HG02588 (cell line): Measurements from ENCODE around the gene RUNX1.
"Not testable (repeated sequence)": the region's sequence is repeated elsewhere in the genome, so short reads cannot be mapped to it uniquely, and the experiment has no call there.

ENCODE experiments used
- ATAC-seq: cut with Tn5 transposase; IDR thresholded peaks from one replicate; pipeline ENCODE4 v1.9.1; 2021; ENCODE audit warnings: mild to moderate bottlenecking, moderate library complexity; ENCODE audit not compliant: unreplicated experiment

The RUNX1 gene

GRCh38 chr21:34813266-34813894, 235.7 kb downstream of the RUNX1 start:
- no peak for ATAC-seq

DNA sequence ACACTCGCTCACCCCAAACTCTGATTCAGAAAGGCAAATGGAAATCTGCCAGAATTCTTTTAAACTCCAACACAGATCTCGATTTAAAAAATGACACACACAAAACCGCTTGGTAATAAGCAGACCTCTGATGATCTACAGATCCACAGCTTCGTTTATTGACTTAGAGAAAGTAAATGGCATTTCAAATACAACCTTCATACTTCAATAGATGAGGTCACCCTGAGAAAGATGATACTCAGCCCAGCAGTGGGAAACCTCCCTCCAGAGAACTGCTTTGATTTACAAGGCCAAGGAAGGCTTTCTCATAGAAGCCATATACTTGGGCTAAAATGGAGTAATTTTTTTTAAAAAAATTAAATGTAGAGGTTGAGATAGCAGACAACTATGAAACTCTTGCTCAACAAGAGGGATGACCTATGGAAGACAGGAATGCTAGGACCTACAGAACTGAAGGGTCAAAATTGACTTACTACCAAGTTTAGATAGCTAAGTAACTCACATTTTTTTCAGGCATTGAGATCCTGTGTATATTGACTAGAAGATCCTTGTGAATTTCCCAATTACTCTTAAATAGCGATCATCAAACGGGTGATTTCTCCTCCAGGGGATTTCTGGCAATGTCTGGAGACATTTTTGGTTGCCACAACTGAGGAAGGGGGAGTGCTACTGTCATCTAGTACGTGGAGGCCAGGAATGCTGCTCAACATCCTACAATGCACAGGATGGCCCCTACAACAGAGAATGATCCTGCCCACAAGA, 236.4 kb downstream of the RUNX1 start:
- no peak for ATAC-seq

DNA sequence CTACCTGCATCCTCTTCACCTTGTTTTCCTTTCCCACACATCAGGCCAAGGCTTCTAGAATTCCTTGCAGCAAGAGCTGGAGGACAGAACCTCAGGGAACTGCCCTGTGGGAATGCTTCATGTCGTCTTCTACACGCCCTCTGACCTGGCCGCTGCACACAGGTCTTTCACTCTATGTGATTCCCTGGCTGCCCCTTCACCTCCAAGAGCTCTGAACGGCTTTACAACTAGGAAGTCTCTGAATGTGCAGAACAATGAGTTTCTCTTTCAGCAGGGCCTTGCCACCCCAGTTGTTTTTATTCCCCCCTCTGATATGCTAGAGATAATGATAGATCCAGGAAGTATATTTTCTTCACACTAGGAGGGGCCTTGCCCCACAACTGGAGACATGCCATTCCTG, 237.7 kb downstream of the RUNX1 start:
- ATAC-seq, result no peak

- ATAC-seq, result no peak
These were observed 238.3 kb downstream of the RUNX1 start for GRCh38 chr21:34810786-34811185.

DNA sequence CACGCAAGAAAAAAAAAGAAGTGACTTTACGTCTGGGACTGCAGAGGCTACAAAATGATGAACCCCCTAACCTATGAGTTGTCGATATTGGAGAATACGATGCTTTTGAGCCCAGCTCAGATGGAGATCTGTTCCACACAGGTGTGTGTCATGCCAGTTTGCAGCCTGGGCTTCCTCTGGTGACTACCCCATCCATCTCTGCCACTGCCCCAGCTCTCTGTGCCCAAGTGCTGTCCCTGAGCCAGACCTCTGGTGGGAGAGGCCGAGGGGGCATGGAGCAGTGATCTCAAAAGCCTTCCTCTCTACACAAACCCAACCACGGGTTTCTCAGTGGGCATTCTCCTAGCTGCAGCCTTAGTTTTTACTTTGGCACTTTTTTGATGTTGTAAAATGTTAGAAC, 239.3 kb downstream of the RUNX1 start:
- no peak for ATAC-seq

- no peak for ATAC-seq
These were observed 240.4 kb downstream of the RUNX1 start for GRCh38 chr21:34808569-34809204.

GRCh38 chr21:34807881-34808568, 241.1 kb downstream of the RUNX1 start:
- no peak for ATAC-seq

DNA sequence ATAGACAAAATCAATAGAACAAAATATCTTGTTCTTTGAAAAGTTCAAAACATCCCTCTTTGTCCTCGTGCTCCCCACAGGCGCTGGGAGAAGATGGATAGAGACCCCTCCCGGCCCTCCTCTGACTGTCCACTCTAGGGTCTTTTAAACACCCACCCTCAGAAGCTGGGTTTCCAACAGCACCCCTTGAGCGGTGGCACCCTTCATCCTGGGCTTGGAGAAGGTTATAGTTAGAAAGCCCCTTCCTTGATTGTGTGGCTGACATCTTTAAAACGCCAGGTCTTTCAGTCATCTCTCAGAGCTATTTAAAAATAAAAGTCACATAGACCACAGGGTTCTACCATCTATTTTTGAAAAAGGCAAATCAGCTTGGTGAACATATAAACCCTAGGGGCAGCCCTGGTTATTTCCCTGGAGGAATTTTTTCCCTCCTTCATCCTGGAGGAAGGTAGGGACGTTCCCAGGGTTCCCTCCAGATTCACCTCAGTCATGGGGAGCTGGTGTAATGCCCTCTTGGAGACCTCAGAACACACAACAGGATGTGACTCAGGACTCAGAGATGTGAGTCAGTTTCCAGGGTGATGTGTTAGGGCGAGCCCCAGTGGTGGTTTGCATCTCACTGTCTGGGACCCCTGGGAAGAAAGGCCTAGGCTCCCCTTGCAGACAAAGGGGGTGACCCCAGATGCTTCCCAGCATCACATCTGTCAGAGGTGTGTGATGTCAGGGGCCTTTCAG, 241.8 kb downstream of the RUNX1 start:
- ATAC-seq, result peak; percentile 65

DNA sequence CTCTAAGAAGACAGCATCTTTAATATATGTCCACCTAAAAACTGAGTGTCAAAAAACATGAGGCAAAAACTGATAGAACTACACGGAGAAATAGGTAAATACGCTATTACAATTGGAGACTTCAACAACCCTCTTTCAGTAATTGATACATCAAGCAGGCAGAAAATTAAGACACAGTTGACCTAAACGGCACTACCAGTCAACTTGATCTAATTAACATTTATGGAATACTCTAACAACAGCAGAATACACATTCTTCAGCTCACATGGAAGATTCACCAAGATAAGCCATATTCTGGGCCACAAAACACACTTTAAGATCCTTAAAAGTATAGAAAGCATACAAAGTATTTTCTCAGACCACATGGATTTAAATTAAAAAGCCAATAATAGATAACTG, 242.7 kb downstream of the RUNX1 start:
- ATAC-seq, result no peak

DNA sequence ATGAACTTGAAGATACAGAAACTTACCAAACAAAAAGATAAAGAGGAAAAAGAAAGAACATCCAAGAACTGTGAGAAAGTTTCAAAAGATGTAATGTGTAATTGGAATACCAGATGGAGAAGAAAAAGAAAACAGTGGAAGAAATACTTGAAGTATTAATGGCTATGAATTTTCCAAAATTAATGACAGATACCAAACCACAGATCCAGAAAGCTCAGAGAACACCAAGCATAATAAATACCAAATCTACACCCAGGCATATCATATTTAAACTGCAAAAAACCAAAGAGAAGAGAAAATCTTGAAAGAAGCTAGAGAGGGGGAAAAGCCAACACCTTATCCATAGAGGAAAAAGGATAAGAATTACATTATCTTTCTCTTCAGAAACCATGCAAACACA, 243.9 kb downstream of the RUNX1 start:
- no peak for ATAC-seq

DNA sequence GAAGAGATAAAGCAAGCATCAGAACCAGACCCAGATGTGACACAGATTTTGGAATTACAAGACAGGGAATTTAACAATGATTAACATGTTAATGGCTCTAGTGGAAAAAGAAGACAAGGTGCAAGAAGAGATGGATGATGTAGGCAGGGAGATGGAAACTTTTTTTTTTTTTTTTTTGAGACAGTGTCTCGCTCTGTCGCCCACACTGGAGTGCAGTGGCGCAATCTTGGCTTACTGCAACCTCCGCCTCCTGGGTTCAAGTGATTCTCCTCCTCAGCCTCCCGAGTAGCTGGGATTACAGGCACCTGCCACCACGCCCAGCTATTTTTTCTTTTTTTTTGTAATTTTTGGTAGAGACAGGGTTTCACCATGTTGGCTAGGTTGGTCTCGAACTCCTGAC, 244.5 kb downstream of the RUNX1 start:
- ATAC-seq, result not testable (repeated sequence)

- ATAC-seq, result no peak
These were observed 245.2 kb downstream of the RUNX1 start for GRCh38 chr21:34803782-34804370.

DNA sequence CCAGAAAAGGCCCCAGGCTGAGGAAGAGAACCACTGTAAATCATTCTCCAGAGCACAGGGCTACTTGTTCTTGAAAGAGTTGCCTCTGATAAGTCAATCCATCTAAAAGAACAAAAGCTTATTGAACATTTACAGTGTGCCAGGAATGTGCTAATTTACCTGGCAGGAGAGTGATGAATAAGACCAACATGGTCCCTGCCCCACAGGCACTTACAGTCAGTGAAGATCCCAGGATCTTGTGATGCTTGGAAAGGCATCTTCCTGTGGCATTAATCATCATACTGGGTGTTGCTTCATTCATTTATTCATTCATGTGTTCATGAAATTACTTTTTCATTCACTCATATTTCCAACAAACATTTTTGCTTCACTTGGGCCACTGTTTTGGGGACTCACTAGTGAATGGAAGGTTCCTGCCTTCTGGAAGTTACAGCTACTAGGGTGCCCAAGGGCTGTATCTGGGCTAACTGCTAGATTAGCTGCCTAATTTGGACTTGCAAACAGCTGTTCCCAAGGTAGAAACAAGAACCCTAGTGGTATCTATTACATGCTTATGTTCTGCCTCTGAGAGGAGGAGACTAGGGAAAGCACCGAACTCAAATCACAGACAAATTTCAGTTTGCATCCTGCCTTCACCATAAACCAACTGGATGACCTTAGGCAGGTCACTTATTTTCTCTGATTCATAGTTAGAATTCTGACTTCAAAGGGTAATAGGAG, 246.8 kb downstream of the RUNX1 start:
- ATAC-seq, result no peak

DNA sequence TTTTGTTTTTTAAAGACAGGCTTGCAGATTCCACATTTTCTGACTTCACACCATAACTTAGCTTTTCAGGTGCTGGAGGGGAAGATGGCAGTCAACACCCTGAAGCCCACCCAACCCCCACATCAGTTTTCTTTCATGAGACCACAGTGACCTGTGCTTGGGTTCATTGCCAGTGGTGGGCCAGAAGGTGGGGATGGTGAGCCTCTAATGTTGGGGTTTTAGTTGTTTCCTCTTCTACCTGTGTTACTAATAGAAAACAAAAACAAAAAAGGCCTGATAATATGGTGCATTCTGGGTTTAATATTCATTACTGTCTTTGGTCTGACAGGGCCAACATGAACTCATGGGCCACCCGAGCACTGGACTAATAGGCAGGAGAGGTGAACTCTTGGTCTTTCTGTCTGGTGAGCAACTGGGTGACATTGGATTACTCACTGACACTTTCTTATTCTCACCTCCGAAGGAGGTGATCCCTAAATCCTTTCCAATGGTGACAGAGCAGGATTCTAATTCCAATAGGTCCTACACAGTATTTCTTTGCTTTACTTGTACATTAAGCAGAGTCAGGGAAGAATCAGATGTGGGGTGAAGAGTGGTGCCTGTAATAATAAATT, 247.5 kb downstream of the RUNX1 start:
- no peak for ATAC-seq

- no peak for ATAC-seq
These were observed 248.1 kb downstream of the RUNX1 start for GRCh38 chr21:34800797-34801518.

- ATAC-seq, result no peak
These were observed 250.0 kb downstream of the RUNX1 start for GRCh38 chr21:34799092-34799491.

DNA sequence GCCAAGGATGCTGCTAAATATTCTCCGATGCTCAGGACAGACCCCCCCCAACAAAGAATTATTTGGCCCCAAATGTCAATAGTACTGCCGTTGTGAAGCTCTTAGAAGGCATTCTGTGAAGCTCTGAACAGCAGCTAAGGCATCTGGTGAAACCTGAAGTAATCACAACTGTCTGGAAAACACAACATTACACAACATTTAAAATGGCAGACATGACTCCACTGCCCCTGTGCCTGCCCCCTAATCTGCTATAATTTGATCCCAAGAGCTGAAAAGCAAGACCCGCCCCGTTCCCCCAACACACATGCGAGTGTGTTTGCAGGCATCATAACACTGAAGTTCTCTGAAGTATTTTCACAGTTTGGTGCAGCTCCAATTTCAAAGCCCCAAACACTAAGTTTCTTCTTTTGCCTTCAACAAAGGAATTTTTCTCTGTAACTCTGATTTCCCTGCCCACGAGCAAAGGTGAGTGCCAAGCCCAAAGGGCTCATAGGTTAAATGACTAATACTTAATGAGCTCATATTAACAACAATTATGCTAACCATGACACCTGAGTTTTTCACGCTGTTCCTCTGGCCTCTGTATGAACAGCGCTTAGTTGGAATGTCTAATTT, 251.1 kb downstream of the RUNX1 start:
- ATAC-seq, result no peak

- ATAC-seq, result no peak
These were observed 251.9 kb downstream of the RUNX1 start for GRCh38 chr21:34797201-34797525.
